AG10803 (cell line): ENCODE results near the gene P4HA2.

Source experiments
- DNase-seq: peaks from one replicate; pipeline ENCODE4 v3.0.0; 2010; ENCODE audit warnings: low read depth
- H3K4me3 ChIP-seq: 2 replicates; pipeline ENCODE4 v1.5.1; 2011; ENCODE audit warnings: mild to moderate bottlenecking, low read length, control low read depth
- TF ChIP-seq, protein P1 (sequence below): conservative IDR thresholded peaks from 2 replicates; pipeline ENCODE4 v1.5.1; 2011; ENCODE audit warnings: mild to moderate bottlenecking, low read length, control low read depth, inconsistent platforms

The P4HA2 gene

DNA sequence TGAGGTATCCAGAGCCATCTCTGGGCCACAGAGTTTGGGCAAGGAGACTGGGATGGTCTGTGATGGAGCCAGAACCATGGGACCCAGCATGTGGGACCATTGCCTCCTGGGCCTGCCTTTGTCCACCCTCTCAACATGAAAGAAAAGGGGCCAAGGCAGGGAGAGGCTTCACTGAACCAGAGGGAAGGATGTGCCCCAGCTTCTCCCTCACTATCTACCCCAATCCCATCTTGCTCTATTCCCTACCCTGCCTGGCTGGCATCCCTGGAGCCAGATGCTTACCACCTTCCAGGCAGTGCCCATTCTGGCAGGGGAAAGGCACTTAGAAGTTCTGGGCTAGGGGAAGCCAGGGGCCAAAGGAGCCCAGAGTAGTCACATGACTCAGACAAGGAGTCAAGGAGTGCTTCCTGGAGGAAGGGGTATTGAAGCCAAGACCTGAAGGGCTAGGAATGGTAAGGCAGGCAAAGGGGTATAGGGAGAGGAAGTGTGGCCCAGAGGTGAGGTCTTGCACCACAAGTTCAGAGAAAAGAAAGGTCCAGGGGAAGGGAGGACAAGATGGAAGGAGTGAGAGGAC, 39.6 kb upstream of the P4HA2 start:
- TF ChIP-seq, protein P1, sequence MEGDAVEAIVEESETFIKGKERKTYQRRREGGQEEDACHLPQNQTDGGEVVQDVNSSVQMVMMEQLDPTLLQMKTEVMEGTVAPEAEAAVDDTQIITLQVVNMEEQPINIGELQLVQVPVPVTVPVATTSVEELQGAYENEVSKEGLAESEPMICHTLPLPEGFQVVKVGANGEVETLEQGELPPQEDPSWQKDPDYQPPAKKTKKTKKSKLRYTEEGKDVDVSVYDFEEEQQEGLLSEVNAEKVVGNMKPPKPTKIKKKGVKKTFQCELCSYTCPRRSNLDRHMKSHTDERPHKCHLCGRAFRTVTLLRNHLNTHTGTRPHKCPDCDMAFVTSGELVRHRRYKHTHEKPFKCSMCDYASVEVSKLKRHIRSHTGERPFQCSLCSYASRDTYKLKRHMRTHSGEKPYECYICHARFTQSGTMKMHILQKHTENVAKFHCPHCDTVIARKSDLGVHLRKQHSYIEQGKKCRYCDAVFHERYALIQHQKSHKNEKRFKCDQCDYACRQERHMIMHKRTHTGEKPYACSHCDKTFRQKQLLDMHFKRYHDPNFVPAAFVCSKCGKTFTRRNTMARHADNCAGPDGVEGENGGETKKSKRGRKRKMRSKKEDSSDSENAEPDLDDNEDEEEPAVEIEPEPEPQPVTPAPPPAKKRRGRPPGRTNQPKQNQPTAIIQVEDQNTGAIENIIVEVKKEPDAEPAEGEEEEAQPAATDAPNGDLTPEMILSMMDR = no peak
- no peak for DNase-seq
- H3K4me3 ChIP-seq = no peak overlapping the region

DNA sequence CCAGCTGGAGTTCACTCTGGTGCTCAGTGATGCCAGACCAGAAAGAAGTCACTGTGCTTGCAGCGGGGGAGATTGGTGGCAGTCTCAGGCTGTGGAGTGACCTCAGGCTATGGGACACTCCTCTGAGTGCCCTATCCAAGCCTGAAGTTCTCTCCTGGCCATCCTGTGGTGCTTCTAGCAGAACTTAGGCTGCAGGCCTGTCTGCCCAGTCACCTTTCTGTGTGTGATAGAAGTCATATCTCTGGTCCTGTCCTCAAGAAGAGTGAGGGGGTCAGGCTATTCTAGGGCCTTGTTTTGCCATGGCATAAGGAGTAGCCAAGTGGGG, 39.1 kb upstream of the P4HA2 start:
- TF ChIP-seq, protein P1 = no peak
- no peak for DNase-seq
- no peak overlapping the region for H3K4me3 ChIP-seq

DNA sequence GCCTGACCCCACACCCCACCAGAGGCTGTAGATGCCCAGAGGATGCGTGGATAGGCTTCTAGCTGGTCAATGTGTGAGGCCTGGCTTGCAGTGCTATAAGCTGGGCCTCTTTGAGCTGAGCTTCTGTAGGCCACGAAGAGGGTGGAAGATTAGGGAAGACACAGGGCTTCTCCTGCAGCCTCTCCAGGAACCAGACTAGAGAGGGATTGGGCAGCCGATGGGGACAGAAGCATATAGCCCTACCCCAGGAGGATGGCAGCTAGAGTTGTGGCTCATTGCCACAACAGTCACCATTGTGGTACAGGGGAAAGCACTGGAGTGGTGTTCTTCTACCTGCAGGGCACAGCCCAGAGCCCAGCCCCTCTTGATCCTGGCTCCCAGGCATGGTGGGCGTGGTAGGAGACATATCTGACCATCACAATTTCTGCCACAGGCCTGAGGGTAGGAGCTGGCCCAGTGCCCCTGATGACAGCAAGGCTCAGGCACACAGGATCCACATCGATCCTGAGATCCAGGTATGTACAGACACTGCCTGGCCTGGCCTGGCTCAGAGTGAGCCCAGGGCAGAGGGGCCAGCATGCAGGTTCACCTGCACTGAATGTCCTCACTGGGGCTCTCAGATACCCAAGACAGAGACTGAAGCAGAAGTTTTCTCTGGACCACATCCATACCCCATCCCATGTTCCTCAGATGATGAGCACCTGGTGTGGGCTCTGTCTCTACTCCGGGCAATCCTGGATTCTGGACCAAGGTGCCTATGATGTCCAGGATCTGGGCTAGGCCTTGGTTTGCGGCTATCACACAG, 38.6 kb upstream of the P4HA2 start:
- TF ChIP-seq, protein P1 = no peak
- DNase-seq = no peak
- no peak overlapping the region for H3K4me3 ChIP-seq

DNA sequence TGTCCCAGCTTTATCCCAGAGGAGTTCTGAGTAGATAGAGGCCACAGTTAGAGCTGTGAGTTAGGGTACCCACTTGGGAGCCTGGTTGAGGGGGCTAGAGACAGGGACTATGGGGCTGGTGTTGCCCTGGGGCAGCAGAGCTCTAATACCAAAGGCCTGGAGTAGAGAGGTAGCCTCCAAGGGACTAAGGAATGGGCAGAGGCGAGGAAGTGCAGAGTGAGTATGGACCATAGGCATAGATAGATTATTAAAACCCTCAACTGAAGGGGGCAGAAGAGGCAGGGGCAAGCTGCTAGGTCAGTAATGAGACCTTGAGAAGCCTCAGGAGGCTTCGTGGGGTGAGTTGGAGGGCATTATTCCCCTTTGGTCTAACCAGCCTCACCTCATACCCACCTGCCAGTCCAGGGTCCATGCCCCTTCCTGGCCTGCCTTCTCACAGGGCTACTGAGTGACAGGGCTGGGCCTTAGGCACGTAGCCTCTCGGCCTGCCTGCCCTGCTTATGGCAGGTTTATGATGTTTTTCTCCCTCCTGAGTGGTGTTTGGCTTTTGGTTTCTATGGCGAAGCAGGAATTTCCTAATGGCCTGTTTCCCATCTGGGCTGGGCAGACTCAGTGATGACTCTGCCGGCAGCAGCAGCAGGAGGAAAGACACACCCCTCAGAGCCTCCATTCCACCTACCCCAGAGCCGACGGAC, 37.8 kb upstream of the P4HA2 start:
- H3K4me3 ChIP-seq = no peak overlapping the region
- TF ChIP-seq, protein P1 = peak; percentile 26; the same call in 1 of the 2 replicates
- DNase-seq = peak; percentile 97

DNA sequence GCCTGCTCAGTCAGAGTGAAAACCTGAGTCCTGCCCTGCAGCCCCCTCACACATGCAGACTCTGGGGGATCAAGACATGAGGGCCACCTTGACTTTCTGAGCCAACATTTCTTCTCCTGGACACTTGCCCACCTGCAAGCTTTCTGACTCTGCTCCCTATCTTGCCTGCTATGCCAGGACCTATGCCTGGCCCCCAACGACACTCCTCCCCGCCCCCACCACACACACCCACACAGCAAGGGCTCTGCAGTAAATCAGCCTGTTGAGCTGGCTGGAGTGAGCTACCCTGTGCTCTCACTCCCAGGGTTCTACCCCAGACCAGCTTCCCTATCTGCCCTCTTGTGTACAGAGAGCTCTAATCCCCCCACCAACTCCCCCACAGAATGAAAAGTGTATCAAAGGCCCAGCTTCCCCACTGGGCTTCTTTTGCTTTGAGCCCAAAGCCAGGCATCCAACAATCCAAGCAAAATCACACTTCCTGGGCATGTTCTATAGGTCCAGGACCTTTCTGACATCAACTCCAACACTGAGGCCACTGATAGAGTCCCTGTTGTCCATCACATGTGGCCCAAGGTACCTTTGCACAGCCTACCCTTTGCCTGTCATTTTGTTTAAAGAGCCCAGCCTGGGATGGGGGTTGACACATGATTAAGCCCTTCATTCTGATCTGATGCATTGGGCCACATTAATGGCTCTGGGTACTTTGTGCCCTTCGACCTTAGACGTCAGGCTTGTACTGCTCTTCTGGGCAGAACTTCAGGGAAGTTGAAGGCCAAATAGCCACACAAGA, 37.1 kb upstream of the P4HA2 start:
- H3K4me3 ChIP-seq = no peak overlapping the region
- no peak for DNase-seq
- TF ChIP-seq, protein P1 = no peak

DNA sequence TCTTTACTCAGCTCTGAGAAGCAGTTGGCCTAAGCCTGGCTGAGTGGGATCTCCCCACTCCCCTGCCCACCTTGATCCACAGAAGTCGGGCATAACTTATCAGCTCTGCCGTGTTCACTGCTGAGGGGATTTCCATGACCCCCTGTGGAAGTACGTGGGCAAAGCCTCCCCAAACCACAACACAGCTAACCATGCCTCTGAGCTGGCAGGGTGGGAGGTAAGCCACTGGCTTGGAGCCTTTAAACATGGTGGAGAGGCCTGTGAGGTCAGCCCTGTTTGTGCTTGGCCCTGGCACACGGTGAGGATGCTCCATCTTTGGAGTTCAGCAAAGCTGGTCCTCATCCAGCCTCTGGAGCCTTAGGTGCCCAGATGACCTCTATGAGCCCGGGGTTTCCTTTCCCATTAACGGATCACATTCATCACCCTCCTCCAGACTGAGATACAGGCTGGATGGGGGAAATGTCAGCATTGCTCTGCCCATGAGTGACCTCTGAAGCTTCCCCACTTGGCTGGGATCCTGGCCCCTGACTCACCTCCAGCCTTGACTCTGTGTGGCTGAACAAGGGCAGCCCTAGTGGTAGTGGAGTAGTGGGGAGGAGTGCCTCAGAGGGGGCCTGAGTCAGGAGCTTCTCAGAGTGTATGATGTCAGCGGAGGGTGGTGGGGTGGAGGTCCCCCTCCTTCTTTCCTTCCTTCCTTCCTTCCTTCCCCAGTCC, 36.1 kb upstream of the P4HA2 start:
- no peak overlapping the region for H3K4me3 ChIP-seq
- TF ChIP-seq, protein P1 = peak; percentile 37
- DNase-seq = peak; percentile 81
